ENCODE results near the gene KIF18B. TPM values are rescaled to one million over a fixed set of nuclear protein-coding genes. Genes with fewer than 3 reads are reported as not detected.

The KIF18B gene
- total and polyA plus RNA-seq, 2 of the 8 experiments (the other 6 are each of a cell fraction or from before 2014, with no cell fraction given): 39.0 to 59.4 TPM

GRCh38 chr17:44952946-44953475, 5.4 kb upstream of the KIF18B start:
- H3K23me2 ChIP-seq (ENCODE audit: low read depth, low read length): peaks cover 2% of the 10 kb centered on the region; the same call in 1 of the 2 replicates
- H4K20me1 ChIP-seq (replicated peaks in 1 of 2; ENCODE audit: control insufficient read depth in 1 of 2, insufficient read depth in 2 of 2, low read length in 2 of 2): no peaks in the 10 kb centered on the region
- H3K4me3 ChIP-seq (ENCODE audit: extremely low read depth in 1 of 4, insufficient read depth in 2 of 4, low read depth in 3 of 4, low read length in 4 of 4): no peak overlapping the region
- no peaks in the 10 kb centered on the region for H3K36me3 ChIP-seq (ENCODE audit: control insufficient read depth in 2 of 4, insufficient read depth in 4 of 4, low read length in 3 of 4)
- no peak overlapping the region for H2BK5ac ChIP-seq (ENCODE audit: low read depth, low read length)
- no peak for DNase-seq (ENCODE audit: low read depth in 1 of 2, low spot score in 2 of 2)
- H3K14ac ChIP-seq (ENCODE audit: insufficient read length): no peak overlapping the region
- H3K4me1 ChIP-seq (replicated peaks in 1 of 4; ENCODE audit: control insufficient read depth in 3 of 4, insufficient read depth in 4 of 4, low read length in 3 of 4): no peaks in the 10 kb centered on the region; a peak in 1 of 7 replicates
- H2BK15ac ChIP-seq (ENCODE audit: low read length): no peak overlapping the region
- H4K91ac ChIP-seq (replicated peaks; ENCODE audit: insufficient read length, low read length): no peak overlapping the region
- 76% methylated on average over 6 of the region's 6 CpGs; no CpG with 5 or more reads in 1 of the 2 experiments for WGBS, 2 experiments (ENCODE audit: extremely low coverage in 1 of 2, insufficient coverage in 1 of 2, insufficient read length in 1 of 2, insufficient replicate concordance in 2 of 2, low coverage in 1 of 2, low lambda C conversion rate in 2 of 2, missing lambda C conversion rate in 1 of 2)
- no peaks in the 10 kb centered on the region for H3K79me2 ChIP-seq (ENCODE audit: control insufficient read depth in 1 of 2, insufficient read depth in 2 of 2, low read length in 2 of 2)
- peak overlapping the region; percentile 3; the same call in 1 of the 2 replicates for H4K8ac ChIP-seq (ENCODE audit: extremely low read depth, insufficient read depth, low read length)
- POLR2A ChIA-PET (ENCODE audit: partially characterized antibody): interaction anchor here (1.1 to 1.6 kb wide), 5 partner anchors 13 to 35 kb away, joined by 3 to 5 read pairs (median 4); partner anchors contain the start of gene C1QL1
- TF ChIP-seq RAD21 (IDR thresholded peaks at IDR 0.05 in 1 of 2, conservative IDR thresholded peaks at IDR 0.05 in 1 of 2; ENCODE audit: low read depth in 2 of 2, low read length in 2 of 2) (peak; percentile 19 to 32; a peak in 3 of 4 replicates), CTCF (IDR thresholded peaks at IDR 0.05; ENCODE audit: control extremely low read depth in 1 of 3, insufficient read depth in 1 of 3, low read depth in 1 of 3, low read length in 3 of 3) (peak; percentile 8 to 38 (median 31); a peak in 3 of 4 replicates), CHD2 (IDR thresholded peaks at IDR 0.05; ENCODE audit: low read length) (no peak), TBP (IDR thresholded peaks at IDR 0.05; ENCODE audit: low read depth, low read length) (peak; percentile 42; the same call in 1 of the 2 replicates), E2F6 (IDR thresholded peaks at IDR 0.05) (no peak)
- no peak for FAIRE-seq
- H3K4me2 ChIP-seq (ENCODE audit: insufficient read depth in 1 of 2, low read depth in 2 of 2, low read length in 2 of 2): no peak overlapping the region
- peaks cover 0 to 7% (median 1%) of the 10 kb centered on the region in 4 experiments; a peak in 2 of 7 replicates for H3K27me3 ChIP-seq (replicated peaks in 1 of 4; ENCODE audit: control insufficient read depth in 3 of 4, extremely low read depth in 1 of 4, insufficient read depth in 3 of 4, low read length in 3 of 4)
- CTCF ChIA-PET (ENCODE audit: partially characterized antibody): interaction anchor here (0.9 to 14.5 kb wide), 11 partner anchors 9 to 178 kb away, joined by 3 to 182 read pairs (median 4); partner anchors contain the start of gene C1QL1
- no peak overlapping the region for H2BK12ac ChIP-seq (ENCODE audit: low read depth, low read length)
- no peak overlapping the region for H3K23ac ChIP-seq (ENCODE audit: insufficient read length)
- no peak overlapping the region for H4K5ac ChIP-seq (ENCODE audit: insufficient read length, low read depth, low read length)
- no peak overlapping the region for H3K18ac ChIP-seq (ENCODE audit: extremely low read depth, low read length)
- 0 out of 2 replicates have a peak overlapping the region, but pooled peaks have one; percentile 28 for H2AK5ac ChIP-seq (ENCODE audit: low read depth, low read length)
- no peak overlapping the region for H3K27ac ChIP-seq (ENCODE audit: low read depth, low read length)
- no peak overlapping the region for H2BK120ac ChIP-seq (replicated peaks; ENCODE audit: low read depth, low read length)
- no peak overlapping the region for H2AFZ ChIP-seq (ENCODE audit: low read length)
- H2BK20ac ChIP-seq (ENCODE audit: low read length): no peak overlapping the region
- no peaks in the 10 kb centered on the region; the same call in 1 of the 2 replicates for H3K79me1 ChIP-seq (ENCODE audit: low read depth, low read length)
- no peak overlapping the region for H3K56ac ChIP-seq (replicated peaks; ENCODE audit: insufficient read length, low read depth, low read length)
- no peaks in the 10 kb centered on the region for H3K9me3 ChIP-seq (ENCODE audit: insufficient read depth in 2 of 2, low read depth in 1 of 2, low read length in 1 of 2)
- no peak overlapping the region for H3K9ac ChIP-seq (replicated peaks in 1 of 4; ENCODE audit: extremely low read depth in 1 of 4, low read depth in 3 of 4, low read length in 3 of 4)
- no peak overlapping the region for H3K4ac ChIP-seq (replicated peaks; ENCODE audit: insufficient read length, low read depth, low read length)
